ENCODE data around the gene NCK1.

The NCK1 gene

DNA sequence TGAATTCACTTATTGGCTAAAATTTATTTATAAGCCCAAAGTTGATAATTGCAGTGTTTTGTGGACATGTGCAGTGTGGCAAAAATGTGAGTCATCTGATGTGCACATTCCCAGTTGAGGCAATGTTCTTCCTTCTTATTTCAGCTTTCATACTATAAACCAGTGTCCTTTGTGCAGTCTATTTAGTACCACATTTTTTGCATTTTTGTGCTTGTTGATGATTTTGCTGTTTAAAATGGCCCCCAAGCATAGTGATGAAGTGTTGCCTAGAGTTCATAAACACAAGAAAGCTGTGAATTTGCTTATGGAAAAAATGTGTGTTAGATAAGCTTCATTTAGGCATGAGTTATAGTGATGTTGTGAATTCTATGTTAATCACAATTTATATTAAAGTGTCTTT is 76.3 kb downstream of the NCK1 start:
- H3K9me3 ChIP-seq (ENCODE audit: control insufficient read depth, insufficient read depth, low read length) = peaks cover 10% of the 10 kb centered on the region
- peak overlapping the region; percentile 44 for H3K27ac ChIP-seq (ENCODE audit: low read depth, low read length)
- H3F3A ChIP-seq (ENCODE audit: control insufficient read depth, insufficient read depth) = peaks cover 5% of the 10 kb centered on the region
- H4K20me1 ChIP-seq (ENCODE audit: control insufficient read depth, insufficient read depth, low read depth, low read length) = no peaks in the 10 kb centered on the region; the same call in 1 of the 2 replicates
- TF ChIP-seq EZH2phosphoT487 (IDR thresholded peaks at IDR 0.05; ENCODE audit: borderline replicate concordance, low read length) = no peak
- TF ChIP-seq, protein P1, sequence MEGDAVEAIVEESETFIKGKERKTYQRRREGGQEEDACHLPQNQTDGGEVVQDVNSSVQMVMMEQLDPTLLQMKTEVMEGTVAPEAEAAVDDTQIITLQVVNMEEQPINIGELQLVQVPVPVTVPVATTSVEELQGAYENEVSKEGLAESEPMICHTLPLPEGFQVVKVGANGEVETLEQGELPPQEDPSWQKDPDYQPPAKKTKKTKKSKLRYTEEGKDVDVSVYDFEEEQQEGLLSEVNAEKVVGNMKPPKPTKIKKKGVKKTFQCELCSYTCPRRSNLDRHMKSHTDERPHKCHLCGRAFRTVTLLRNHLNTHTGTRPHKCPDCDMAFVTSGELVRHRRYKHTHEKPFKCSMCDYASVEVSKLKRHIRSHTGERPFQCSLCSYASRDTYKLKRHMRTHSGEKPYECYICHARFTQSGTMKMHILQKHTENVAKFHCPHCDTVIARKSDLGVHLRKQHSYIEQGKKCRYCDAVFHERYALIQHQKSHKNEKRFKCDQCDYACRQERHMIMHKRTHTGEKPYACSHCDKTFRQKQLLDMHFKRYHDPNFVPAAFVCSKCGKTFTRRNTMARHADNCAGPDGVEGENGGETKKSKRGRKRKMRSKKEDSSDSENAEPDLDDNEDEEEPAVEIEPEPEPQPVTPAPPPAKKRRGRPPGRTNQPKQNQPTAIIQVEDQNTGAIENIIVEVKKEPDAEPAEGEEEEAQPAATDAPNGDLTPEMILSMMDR (IDR thresholded peaks at IDR 0.05; ENCODE audit: low read depth, low read length, poor library complexity, severe bottlenecking) = no peak
- peaks cover 69% of the 10 kb centered on the region for H3K4me1 ChIP-seq (ENCODE audit: control insufficient read depth, low read length)
- no peaks in the 10 kb centered on the region for H3K9me2 ChIP-seq (replicated peaks; ENCODE audit: control insufficient read depth, low read length)
- peaks cover 79% of the 10 kb centered on the region for H3K79me2 ChIP-seq (ENCODE audit: control insufficient read depth, low read length)
- peaks cover 13% of the 10 kb centered on the region for H3K36me3 ChIP-seq (ENCODE audit: control insufficient read depth, low read length)
- H3K27me3 ChIP-seq (ENCODE audit: control insufficient read depth, low read length) = no peaks in the 10 kb centered on the region
- peak overlapping the region; percentile 22 for H3K4me3 ChIP-seq (ENCODE audit: low read length)
- H3K4me2 ChIP-seq (ENCODE audit: low read length) = peak overlapping the region; percentile 74

GRCh38 chr3:136939489-136939888 is 77.5 kb downstream of the NCK1 start:
- Histone ChIP-seq H4K20me1 (ENCODE audit: control insufficient read depth, insufficient read depth, low read depth, low read length) (no peaks in the 10 kb centered on the region; the same call in 1 of the 2 replicates), H3F3A (ENCODE audit: control insufficient read depth, insufficient read depth) (peaks cover 3% of the 10 kb centered on the region; the same call in 1 of the 2 replicates), H3K9me2 (replicated peaks; ENCODE audit: control insufficient read depth, low read length) (no peaks in the 10 kb centered on the region), H3K27ac (ENCODE audit: low read depth, low read length) (peak overlapping the region; percentile 44), H3K79me2 (ENCODE audit: control insufficient read depth, low read length) (peaks cover 84% of the 10 kb centered on the region), H3K4me3 (ENCODE audit: low read length) (peak overlapping the region; percentile 22), H3K9me3 (ENCODE audit: control insufficient read depth, insufficient read depth, low read length) (peaks cover 10% of the 10 kb centered on the region), H3K4me2 (ENCODE audit: low read length) (peak overlapping the region; percentile 74), H3K4me1 (ENCODE audit: control insufficient read depth, low read length) (peaks cover 60% of the 10 kb centered on the region), H3K36me3 (ENCODE audit: control insufficient read depth, low read length) (peaks cover 13% of the 10 kb centered on the region), H3K27me3 (ENCODE audit: control insufficient read depth, low read length) (no peaks in the 10 kb centered on the region)
- TF ChIP-seq, protein P1 (IDR thresholded peaks at IDR 0.05; ENCODE audit: low read depth, low read length, poor library complexity, severe bottlenecking) = no peak
- TF ChIP-seq EZH2phosphoT487 (IDR thresholded peaks at IDR 0.05; ENCODE audit: borderline replicate concordance, low read length) = no peak

DNA sequence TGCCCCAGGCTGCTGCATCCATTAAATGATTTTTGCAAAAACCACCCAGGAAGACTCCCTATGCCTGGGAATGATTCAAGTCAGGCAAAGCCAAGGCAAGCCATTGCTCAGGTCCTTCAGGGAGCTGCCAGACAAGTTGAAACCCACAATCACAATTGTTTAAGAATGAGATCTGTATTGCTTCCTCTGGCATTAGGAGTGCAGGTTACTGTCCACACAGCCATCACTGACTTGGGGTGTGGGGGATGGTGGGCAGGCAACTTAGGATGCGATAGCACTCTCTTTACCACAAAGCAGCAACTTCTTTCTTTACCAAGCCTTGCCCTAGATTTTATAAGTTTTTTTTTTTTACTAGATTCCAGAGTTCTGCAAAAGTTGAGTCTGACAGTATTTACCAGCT is 80.8 kb downstream of the NCK1 start:
- TF ChIP-seq, protein P1 (IDR thresholded peaks at IDR 0.05; ENCODE audit: low read depth, low read length, poor library complexity, severe bottlenecking) = no peak
- no peak for TF ChIP-seq EZH2phosphoT487 (IDR thresholded peaks at IDR 0.05; ENCODE audit: borderline replicate concordance, low read length)
- H3K4me3 ChIP-seq (ENCODE audit: low read length) = no peak overlapping the region
- no peaks in the 10 kb centered on the region for H3K9me3 ChIP-seq (ENCODE audit: control insufficient read depth, insufficient read depth, low read length)
- H3K79me2 ChIP-seq (ENCODE audit: control insufficient read depth, low read length) = peaks cover 66% of the 10 kb centered on the region
- peaks cover 59% of the 10 kb centered on the region for H3K4me1 ChIP-seq (ENCODE audit: control insufficient read depth, low read length)
- no peaks in the 10 kb centered on the region for H3K27me3 ChIP-seq (ENCODE audit: control insufficient read depth, low read length)
- no peaks in the 10 kb centered on the region for H3K9me2 ChIP-seq (replicated peaks; ENCODE audit: control insufficient read depth, low read length)
- H3K36me3 ChIP-seq (ENCODE audit: control insufficient read depth, low read length) = peaks cover 8% of the 10 kb centered on the region
- H3K27ac ChIP-seq (ENCODE audit: low read depth, low read length) = no peak overlapping the region
- no peaks in the 10 kb centered on the region; the same call in 1 of the 2 replicates for H4K20me1 ChIP-seq (ENCODE audit: control insufficient read depth, insufficient read depth, low read depth, low read length)
- H3F3A ChIP-seq (ENCODE audit: control insufficient read depth, insufficient read depth) = peaks cover 16% of the 10 kb centered on the region
- no peak overlapping the region for H3K4me2 ChIP-seq (ENCODE audit: low read length)
